HCT116 (cell line): Measurements from ENCODE around the gene RPS6KA2. TPM values are rescaled to one million over a fixed set of nuclear protein-coding genes. Genes with fewer than 3 reads are reported as not detected.

Experiments
- ATAC-seq: fragments of 200-7000 bp; cut with Tn5 transposase; 2 replicates; pipeline ENCODE4 v1.9.1; 2020; ENCODE audit warnings: mild to moderate bottlenecking, moderate library complexity
- BruUV-seq: library from RNA; stranded (reverse); fragments of 400-500 nt; replicated peaks from 2 replicates; lab custom pipeline; 2021; lab: Mats Ljungman, UMichigan
- CTCF ChIA-PET: fragments of 300-600 bp; sonication (Branson Sonifier 250); formaldehyde crosslinking; loops from one replicate; lab custom pipeline; 2021; ENCODE audit warnings: antibody characterized with exemption; lab: Charles Lee
- POLR2A ChIA-PET: fragments of 300-600, 350-600 bp; sonication (Branson Sonifier 250); formaldehyde crosslinking; loops from one replicate; lab custom pipeline; 2021; ENCODE audit warnings: antibody characterized with exemption; lab: Charles Lee
- RAD21 ChIA-PET, 2 experiments: fragments of 300-600 bp; sonication (Branson Sonifier 250); formaldehyde crosslinking; loops; one replicate each; lab custom pipeline; 2023; ENCODE audit warnings: low total read pairs in 2 of 2; ENCODE audit not compliant: uncharacterized antibody in 2 of 2, unreplicated experiment in 2 of 2, low non-redundant PET in 1 of 2; lab: Charles Lee
- DNase-seq: peaks from one replicate; pipeline ENCODE4 v3.0.0-alpha.2; 2010; ENCODE audit warnings: low read depth, low spot score
- H2AFZ ChIP-seq: fragments of 200-600 bp; shearing (Covaris generic), sonication (generic); 2 replicates; pipeline ENCODE4 v1.6.1; 2017; ENCODE audit warnings: low read depth, mixed run types, mixed read lengths, antibody characterized with exemption, low read length; ENCODE audit not compliant: poor library complexity, severe bottlenecking
- H3K27ac ChIP-seq: 2 replicates; pipeline ENCODE4 v1.5.1; 2012; ENCODE audit warnings: low read depth, low read length
- H3K27me3 ChIP-seq: fragments of 200-600 bp; sonication (generic); 2 replicates; pipeline ENCODE4 v1.6.1; 2016; ENCODE audit warnings: mixed run types, low read length, mixed read lengths; ENCODE audit not compliant: insufficient read depth
- H3K36me3 ChIP-seq, 2 experiments: fragments of 200-500 bp in 1 of 2; fragments of 200-600 bp in 1 of 2; sonication (Bioruptor generic) in 1 of 2; sonication (generic) in 1 of 2; 2 replicates each; pipeline versions ENCODE4 v1.5.1 to v1.6.1; 2014 to 2016; ENCODE audit warnings: low read length in 2 of 2, inconsistent platforms in 1 of 2, mixed read lengths in 1 of 2, mixed run types in 1 of 2; ENCODE audit not compliant: insufficient read depth in 2 of 2, control insufficient read depth in 1 of 2
- H3K4me1 ChIP-seq, 2 experiments: fragments of 200-600 bp in 1 of 2; sonication (generic) in 1 of 2; 2 replicates each; pipeline versions ENCODE4 v1.5.1 to v1.6.1; 2012 to 2017; ENCODE audit warnings: low read length in 2 of 2, inconsistent platforms in 1 of 2, mild to moderate bottlenecking in 1 of 2, mixed read lengths in 1 of 2, mixed run types in 1 of 2, moderate library complexity in 1 of 2; ENCODE audit not compliant: insufficient read depth in 2 of 2, control insufficient read depth in 1 of 2
- H3K4me2 ChIP-seq: fragments of 200-600 bp; sonication (generic); 2 replicates; pipeline ENCODE4 v1.6.1; 2017; ENCODE audit warnings: mixed run types, low read length, mixed read lengths
- H3K4me3 ChIP-seq, 2 experiments: fragments of 200-600 bp in 1 of 2; sonication (generic) in 1 of 2; replicated peaks in 1 of 2; 2 replicates each; pipeline ENCODE4 v1.5.1; 2011 to 2016; ENCODE audit warnings: low read length in 2 of 2, control low read depth in 1 of 2, low read depth in 1 of 2, mild to moderate bottlenecking in 1 of 2, mixed read lengths in 1 of 2, mixed run types in 1 of 2
- H3K79me2 ChIP-seq: fragments of 200-600 bp; sonication (generic); 2 replicates; pipeline ENCODE4 v1.6.1; 2017; ENCODE audit warnings: mild to moderate bottlenecking, mixed run types, low read length, moderate library complexity, mixed read lengths; ENCODE audit not compliant: insufficient read depth
- H3K9ac ChIP-seq: fragments of 200-600 bp; sonication (generic); 2 replicates; pipeline ENCODE4 v1.6.1; 2016; ENCODE audit warnings: low read length, mixed read lengths
- H3K9me2 ChIP-seq: fragments of 200-600 bp; sonication (generic), shearing (Covaris generic); 2 replicates; pipeline ENCODE4 v1.6.1; 2017; ENCODE audit warnings: mixed run types, mild to moderate bottlenecking, moderate library complexity; ENCODE audit not compliant: insufficient read depth
- H3K9me3 ChIP-seq, 2 experiments: fragments of 200-500 bp in 1 of 2; fragments of 200-600 bp in 1 of 2; sonication (Bioruptor generic) in 1 of 2; sonication (generic) in 1 of 2; 2 replicates each; pipeline ENCODE4 v1.6.1; 2014 to 2017; ENCODE audit warnings: low read length in 2 of 2, mixed read lengths in 2 of 2, inconsistent platforms in 1 of 2, low read depth in 1 of 2, mild to moderate bottlenecking in 1 of 2, mixed run types in 1 of 2, moderate library complexity in 1 of 2; ENCODE audit not compliant: control insufficient read depth in 1 of 2, insufficient read depth in 1 of 2
- H4K20me1 ChIP-seq: fragments of 200-600 bp; sonication (generic), shearing (Covaris generic); 2 replicates; pipeline ENCODE4 v1.6.1; 2017; ENCODE audit warnings: mixed run types, mild to moderate bottlenecking, moderate library complexity; ENCODE audit not compliant: insufficient read depth
- ATF3 ChIP-seq: IDR thresholded peaks from 2 replicates; pipeline ENCODE4 v1.6.1; 2012
- CBX3 ChIP-seq: IDR thresholded peaks from 2 replicates; pipeline ENCODE4 v1.6.1; 2012; ENCODE audit warnings: low read depth
- CTCF ChIP-seq, 3 experiments: fragments of 200-600 bp in 1 of 3; sonication (generic) in 1 of 3; IDR thresholded peaks in 2 of 3; conservative IDR thresholded peaks in 1 of 3; 2 replicates each; pipeline ENCODE4 v1.5.1; 2012 to 2017; ENCODE audit warnings: low read depth in 2 of 3, low read length in 2 of 3, antibody characterized with exemption in 1 of 3, borderline replicate concordance in 1 of 3, control low read depth in 1 of 3, mild to moderate bottlenecking in 1 of 3, mixed read lengths in 1 of 3, mixed run types in 1 of 3, moderate library complexity in 1 of 3; ENCODE audit not compliant: insufficient read depth in 1 of 3
- EGR1 ChIP-seq: IDR thresholded peaks from 2 replicates; pipeline ENCODE4 v1.6.1; 2012; ENCODE audit warnings: low read depth
- EZH2 ChIP-seq: fragments of 200-600 bp; sonication (generic); IDR thresholded peaks from 2 replicates; pipeline ENCODE4 v1.6.1; 2017; ENCODE audit warnings: antibody characterized with exemption, mixed run types
- EZH2phosphoT487 ChIP-seq: fragments of 200-600 bp; IDR thresholded peaks from 2 replicates; pipeline ENCODE4 v1.6.1; 2018; ENCODE audit warnings: antibody characterized with exemption, borderline replicate concordance
- FOSL1 ChIP-seq: IDR thresholded peaks from 2 replicates; pipeline ENCODE4 v1.6.1; 2012; ENCODE audit warnings: low read depth
- JUND ChIP-seq: IDR thresholded peaks from 2 replicates; pipeline ENCODE4 v1.6.1; 2012
- MAX ChIP-seq: IDR thresholded peaks from 2 replicates; pipeline ENCODE4 v1.6.1; 2012
- POLR2A ChIP-seq: IDR thresholded peaks from 2 replicates; pipeline ENCODE4 v1.7.0; 2011; ENCODE audit warnings: borderline replicate concordance; ENCODE audit not compliant: insufficient read depth, insufficient read length; ENCODE audit errors: extremely low read depth
- POLR2AphosphoS5 ChIP-seq: IDR thresholded peaks from 2 replicates; pipeline ENCODE4 v1.6.1; 2011; ENCODE audit warnings: mild to moderate bottlenecking, low read depth, low read length, moderate library complexity
- RAD21 ChIP-seq: IDR thresholded peaks from 2 replicates; pipeline ENCODE4 v1.6.1; 2012; ENCODE audit warnings: low read depth, mild to moderate bottlenecking
- REST ChIP-seq: IDR thresholded peaks from 2 replicates; pipeline ENCODE4 v1.6.1; 2012; ENCODE audit warnings: low read depth
- SIN3A ChIP-seq: IDR thresholded peaks from 2 replicates; pipeline ENCODE4 v1.6.1; 2012; ENCODE audit warnings: low read depth
- SP1 ChIP-seq: IDR thresholded peaks from 2 replicates; pipeline ENCODE4 v1.6.1; 2012; ENCODE audit warnings: low read depth
- SRF ChIP-seq: IDR thresholded peaks from 2 replicates; pipeline ENCODE4 v1.6.1; 2012; ENCODE audit warnings: low read depth
- TCF7L2 ChIP-seq: IDR thresholded peaks from 2 replicates; pipeline ENCODE4 v1.7.0; 2011; ENCODE audit warnings: borderline replicate concordance, inconsistent platforms; ENCODE audit not compliant: insufficient read depth, insufficient read length; ENCODE audit errors: extremely low read depth
- YY1 ChIP-seq: IDR thresholded peaks from 2 replicates; pipeline ENCODE4 v1.6.1; 2011; ENCODE audit warnings: low read length, low read depth, moderate library complexity, mild to moderate bottlenecking; ENCODE audit not compliant: insufficient replicate concordance; ENCODE audit errors: extremely low read depth
- ZBTB33 ChIP-seq: IDR thresholded peaks from 2 replicates; pipeline ENCODE4 v1.6.1; 2011; ENCODE audit warnings: mild to moderate bottlenecking, low read length, moderate library complexity; ENCODE audit not compliant: insufficient replicate concordance; ENCODE audit errors: extremely low read depth
- ZFX ChIP-seq: fragments of 450-650 bp; IDR thresholded peaks from 2 replicates; pipeline ENCODE4 v1.6.1; 2017
- intact Hi-C: fragments of 100-400 bp; cut with micrococcal nuclease; formaldehyde crosslinking; loops from 2 replicates; pipeline ENCODE4 v1.10.0; 2022
- total RNA-seq: library from RNA; stranded (reverse); gene quantifications from one replicate; pipeline ENCODE4 v1.2.1, GENCODE V29; 2021; ENCODE audit not compliant: unreplicated experiment

The RPS6KA2 gene
- total RNA-seq, 1 experiment from 2014 or later: 8.5 TPM

- Histone ChIP-seq H3K79me2 (no peaks in the 10 kb centered on the region), H3K36me3 (no peaks in the 10 kb centered on the region), H3K4me1 (peaks cover 7 to 19% of the 10 kb centered on the region in 2 experiments), H2AFZ (no peak overlapping the region), H3K27ac (no peak overlapping the region), H3K4me2 (no peak overlapping the region), H3K9me2 (no peaks in the 10 kb centered on the region), H3K27me3 (no peaks in the 10 kb centered on the region), H4K20me1 (no peaks in the 10 kb centered on the region), H3K4me3 (no peak overlapping the region), H3K9ac (no peak overlapping the region), H3K9me3 (no peaks in the 10 kb centered on the region; a peak in 1 of 4 replicates)
- intact Hi-C loops: no loop called here
- ChIA-PET CTCF (no interaction called here), POLR2A (no interaction called here), RAD21 (no interaction called here)
- TF ChIP-seq JUND (no peak), MAX (no peak), REST (no peak), ATF3 (no peak), SP1 (no peak), SIN3A (no peak), FOSL1 (no peak), POLR2A (no peak), RAD21 (no peak), EGR1 (no peak), TCF7L2 (no peak), POLR2AphosphoS5 (no peak), CBX3 (no peak), ZFX (no peak), SRF (no peak), YY1 (no peak), EZH2 (no peak), ZBTB33 (no peak), EZH2phosphoT487 (no peak), CTCF (IDR thresholded peaks at IDR 0.05 in 2 of 3, conservative IDR thresholded peaks at IDR 0.05 in 1 of 3; ENCODE audit: borderline replicate concordance in 1 of 3, insufficient read depth in 1 of 3, low read depth in 2 of 3, low read length in 2 of 3) (no peak)
- DNase-seq (no peak), ATAC-seq (no peak)
- no TSS peak for BruUV-seq
Measured at GRCh38 chr6:166667796-166668610, 41.0 kb upstream of the RPS6KA2 start.
